ENCODE data around the gene BAK1.
A peak's percentile ranks its signal among the peaks of the same experiment; 100 is the strongest.
"Not testable (repeated sequence)": the region's sequence is repeated elsewhere in the genome, so short reads cannot be mapped to it uniquely, and the experiment has no call there.

Gene BAK1

GRCh38 chr6:33586108-33586640 is 6.1 kb upstream of the BAK1 start:
- no peak for DNase-seq (ENCODE audit: low read depth)

GRCh38 chr6:33585403-33586107 is 5.5 kb upstream of the BAK1 start:
- peak; percentile 75 for DNase-seq (ENCODE audit: low read depth)

- no peak for DNase-seq (ENCODE audit: low read depth)
Measured at GRCh38 chr6:33584700-33585402, 4.8 kb upstream of the BAK1 start.

- DNase-seq (ENCODE audit: low read depth) = no peak
Measured at GRCh38 chr6:33583591-33584155, 3.6 kb upstream of the BAK1 start.

- DNase-seq (ENCODE audit: low read depth) = no peak
Measured at GRCh38 chr6:33581186-33581585, 1.1 kb upstream of the BAK1 start.

GRCh38 chr6:33578588-33579011 is 1.5 kb downstream of the BAK1 start:
- DNase-seq (ENCODE audit: low read depth) = peak; percentile 18

- DNase-seq (ENCODE audit: low read depth) = no peak
Measured at GRCh38 chr6:33578164-33578563, 1.9 kb downstream of the BAK1 start.

GRCh38 chr6:33577718-33578117 is 2.4 kb downstream of the BAK1 start:
- no peak for DNase-seq (ENCODE audit: low read depth)

- DNase-seq (ENCODE audit: low read depth) = no peak
Measured at GRCh38 chr6:33577106-33577535, 3.0 kb downstream of the BAK1 start.

- DNase-seq (ENCODE audit: low read depth) = no peak
Measured at GRCh38 chr6:33576668-33577067, 3.4 kb downstream of the BAK1 start.

GRCh38 chr6:33575211-33575610 is 4.9 kb downstream of the BAK1 start:
- DNase-seq (ENCODE audit: low read depth) = no peak

- DNase-seq (ENCODE audit: low read depth) = no peak
Measured at GRCh38 chr6:33571637-33572316, 8.3 kb downstream of the BAK1 start.

GRCh38 chr6:33570806-33571636 is 9.1 kb downstream of the BAK1 start:
- peak; percentile 89 for DNase-seq (ENCODE audit: low read depth)

- no peak for DNase-seq (ENCODE audit: low read depth)
Measured at GRCh38 chr6:33568826-33569570, 11.1 kb downstream of the BAK1 start.

- no peak for DNase-seq (ENCODE audit: low read depth)
Measured at GRCh38 chr6:33567836-33568235, 12.2 kb downstream of the BAK1 start.

- no peak for DNase-seq (ENCODE audit: low read depth)
Measured at GRCh38 chr6:33566182-33567084, 13.6 kb downstream of the BAK1 start.

GRCh38 chr6:33558801-33559200 is 21.3 kb downstream of the BAK1 start:
- DNase-seq (ENCODE audit: low read depth) = no peak

- DNase-seq (ENCODE audit: low read depth) = no peak
Measured at GRCh38 chr6:33557376-33557775, 22.7 kb downstream of the BAK1 start.

GRCh38 chr6:33552883-33553282 is 27.2 kb downstream of the BAK1 start:
- DNase-seq (ENCODE audit: low read depth) = not testable (repeated sequence)

- DNase-seq (ENCODE audit: low read depth) = no peak
Measured at GRCh38 chr6:33552252-33552651, 27.8 kb downstream of the BAK1 start.
